Pericardium fibroblast (primary cell): ENCODE measurements around the gene LRRC8A. TPM values are rescaled to one million over a fixed set of nuclear protein-coding genes. Genes with fewer than 3 reads are reported as not detected.

ENCODE experiments used
- total RNA-seq: library from RNA; depleted of rRNA; stranded (reverse); fragments of >200 nt; gene quantifications from 2 replicates; pipeline ENCODE4 v1.2.3, GENCODE V29; 2015

LRRC8A gene
- 21.3 and 31.4 TPM in 2 replicates for total RNA-seq

DNA sequence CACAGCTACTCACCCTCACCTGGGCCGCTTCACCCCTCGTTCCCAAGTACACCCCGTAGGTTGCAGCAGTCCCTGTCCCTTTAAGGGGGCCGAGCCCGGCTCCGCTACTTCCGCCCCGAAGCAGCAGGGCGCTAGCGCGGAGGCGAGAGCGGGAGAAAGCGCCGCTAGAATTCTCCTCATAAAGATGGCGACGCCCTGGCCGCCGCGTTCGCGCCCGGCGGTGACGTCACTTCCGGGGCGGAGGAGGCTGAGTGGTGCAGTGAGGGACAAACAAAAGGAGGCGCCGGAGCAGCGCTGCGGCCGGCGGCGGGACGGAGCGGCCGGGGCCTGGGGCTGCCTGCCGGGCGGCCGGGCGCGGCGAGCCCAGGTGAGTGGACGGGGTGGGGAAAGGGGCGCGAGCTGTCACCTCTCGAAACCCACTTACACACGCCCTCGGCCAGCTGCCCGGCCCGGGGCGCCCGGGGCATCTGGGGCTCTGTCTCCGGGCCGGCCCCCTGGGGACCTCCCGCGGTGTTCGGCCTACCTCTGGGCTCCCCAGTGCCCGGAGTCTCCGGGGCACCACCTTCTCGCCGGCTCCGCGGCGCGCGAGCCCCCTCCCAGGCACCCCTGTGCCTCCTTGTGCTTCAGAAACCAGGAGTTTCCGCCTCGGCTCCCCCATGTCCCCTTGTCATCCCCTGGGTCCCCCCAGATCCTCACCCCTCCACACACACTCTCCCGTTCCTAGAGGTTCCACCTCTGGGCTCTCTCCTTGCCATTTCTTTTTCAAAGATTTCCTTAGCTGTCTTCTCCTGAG is at the start of gene LRRC8A, which contains the start of gene KYAT1:
Gene LRRC8A, plus strand, starts transcription at position 250 of the 793 bp plus-strand sequence. CDS start 25,032 bp downstream, outside the sequence.
Gene KYAT1, minus strand, starts transcription at position 67 of the 793 bp plus-strand sequence. CDS start 36,545 bp downstream, outside the sequence.

DNA sequence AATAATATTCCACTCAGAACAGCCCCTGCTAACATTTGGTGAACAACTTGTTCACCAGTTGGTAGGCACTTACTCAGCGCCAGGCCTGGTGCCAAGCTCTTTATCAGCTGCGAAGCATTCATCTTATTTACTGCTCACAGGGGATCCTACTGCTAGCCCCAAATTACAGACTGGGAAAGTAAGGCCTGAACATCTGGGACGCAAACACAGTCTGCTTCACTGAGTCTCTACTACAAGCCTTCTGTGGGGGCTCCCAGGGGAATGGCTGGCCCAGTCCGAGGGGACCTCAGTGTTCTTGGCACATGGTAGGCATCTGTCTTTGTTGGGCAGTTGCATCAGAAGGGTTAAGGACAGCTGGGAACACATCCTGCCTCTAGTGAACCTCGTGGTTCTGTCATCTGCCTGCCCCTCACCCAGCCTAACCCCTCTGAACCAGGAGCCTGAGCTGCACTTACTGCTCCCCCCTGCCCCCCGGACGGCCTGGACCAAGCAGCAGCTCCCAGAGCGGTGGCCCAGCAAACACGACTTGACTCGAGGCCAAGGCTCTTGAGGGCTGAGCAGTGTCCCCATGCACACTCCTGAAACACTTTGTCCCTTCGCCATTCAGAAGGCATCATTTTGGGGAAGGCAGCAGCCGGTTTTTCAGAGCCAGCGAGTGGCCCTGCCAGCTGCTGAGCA is 38.6 kb downstream of the LRRC8A start, which contains the start of gene PHYHD1:
Gene PHYHD1, plus strand, starts transcription at position 602 of the 678 bp plus-strand sequence. CDS start 1,342 bp downstream, outside the sequence.

DNA sequence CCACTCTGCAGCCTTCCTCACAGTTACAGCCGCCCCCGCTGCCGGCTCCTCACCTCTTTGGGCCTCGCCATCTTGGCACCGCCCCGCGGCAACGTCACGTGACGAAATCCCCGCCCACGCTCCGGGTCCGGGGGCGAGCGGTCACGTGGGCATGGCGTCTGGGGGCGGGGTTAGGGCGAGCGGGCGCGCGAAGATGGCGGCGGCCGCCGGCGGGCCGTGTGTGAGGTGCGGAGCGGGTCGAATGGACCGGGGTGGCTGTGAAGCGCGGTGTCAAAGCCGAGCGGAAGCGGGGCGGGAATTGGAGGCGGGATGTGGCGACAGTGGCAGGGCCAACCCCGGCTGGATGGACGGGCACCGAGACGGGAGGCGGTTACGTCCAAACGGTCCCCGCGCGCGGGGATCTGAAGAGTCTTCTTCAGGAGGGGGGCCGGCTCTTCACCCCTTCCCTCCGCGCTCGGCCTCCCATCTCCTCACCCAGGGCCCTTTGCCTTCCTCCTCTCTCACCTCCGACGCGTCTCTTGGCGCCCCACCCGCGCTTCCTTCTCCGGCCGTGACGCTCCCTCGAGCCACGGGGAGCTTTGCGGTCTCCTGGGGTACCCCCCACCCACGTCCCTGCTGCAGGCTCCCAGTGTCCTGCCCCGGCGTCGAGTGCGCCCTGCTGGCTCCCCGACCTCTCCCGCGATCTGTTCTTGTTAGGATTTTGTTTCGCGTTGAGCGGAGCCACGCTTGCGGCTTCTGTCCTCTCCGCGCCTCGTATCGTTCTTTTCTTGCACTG is 65.8 kb downstream of the LRRC8A start, which contains the start of the genes DOLK and NUP188:
Gene DOLK, minus strand, starts transcription at position 77 of the 775 bp plus-strand sequence. CDS start 300 bp downstream, outside the sequence.
Gene NUP188, plus strand, starts transcription at position 173 of the 775 bp plus-strand sequence. Its CDS starts 21 bp downstream, at position 194.

Other genes starting within 250 kb of the LRRC8A start
- gene DYNC2I2, start 225.3 kb upstream of the LRRC8A start, total RNA-seq = 27.4 and 33.6 TPM in 2 replicates
- 228 and 233 TPM in 2 replicates for gene SET, start 192.9 kb upstream of the LRRC8A start, total RNA-seq
- 1.0 and 1.8 TPM in 2 replicates for gene PKN3, start 179.6 kb upstream of the LRRC8A start, total RNA-seq
- 44.8 and 52.5 TPM in 2 replicates for gene ZDHHC12, start 158.0 kb upstream of the LRRC8A start, total RNA-seq
- gene ZER1, start 110.2 kb upstream of the LRRC8A start, total RNA-seq = 23.9 and 28.9 TPM in 2 replicates
- 10.8 and 12.5 TPM in 2 replicates for gene TBC1D13, start 94.9 kb upstream of the LRRC8A start, total RNA-seq
- gene ENDOG, start 63.6 kb upstream of the LRRC8A start, total RNA-seq = 26.4 and 28.0 TPM in 2 replicates
- 12.5 and 17.7 TPM in 2 replicates for gene SPOUT1, start 52.3 kb upstream of the LRRC8A start, total RNA-seq
- 2.7 and 5.8 TPM in 2 replicates for gene KYAT1, start 183 bp upstream of the LRRC8A start, total RNA-seq
- gene PHYHD1, start 38.8 kb downstream of the LRRC8A start, total RNA-seq = 15.9 and 18.6 TPM in 2 replicates
- 26.5 and 27.8 TPM in 2 replicates for gene DOLK, start 65.5 kb downstream of the LRRC8A start, total RNA-seq
- 14.2 and 16.9 TPM in 2 replicates for gene NUP188, start 65.6 kb downstream of the LRRC8A start, total RNA-seq
- 33.7 and 44.5 TPM in 2 replicates for gene SH3GLB2, start 146.2 kb downstream of the LRRC8A start, total RNA-seq
- 17.8 and 22.5 TPM in 2 replicates for gene MIGA2, start 154.5 kb downstream of the LRRC8A start, total RNA-seq
- gene DOLPP1, start 199.0 kb downstream of the LRRC8A start, total RNA-seq = 9.3 and 11.4 TPM in 2 replicates
- 51.1 and 55.6 TPM in 2 replicates for gene CRAT, start 228.7 kb downstream of the LRRC8A start, total RNA-seq
- 69.8 and 87.5 TPM in 2 replicates for gene PTPA, start 229.3 kb downstream of the LRRC8A start, total RNA-seq